IMR-90 (cell line): ENCODE measurements around the gene LRFN5. TPM values are rescaled to one million over a fixed set of nuclear protein-coding genes. Genes with fewer than 3 reads are reported as not detected.
A peak's percentile ranks its signal among the peaks of the same experiment; 100 is the strongest.

Source experiments
- ATAC-seq: fragments of 200-7000 bp; cut with Tn5 transposase; 2 replicates; pipeline ENCODE4 v1.9.1; 2020; ENCODE audit warnings: low read depth, mild to moderate bottlenecking, moderate library complexity
- BruUV-seq: library from RNA; stranded (reverse); fragments of 400-500 nt; replicated peaks from 2 replicates; lab custom pipeline; 2021; lab: Mats Ljungman, UMichigan
- CTCF ChIA-PET: fragments of 300-600 bp; formaldehyde crosslinking; extraction: SDS; loops from one replicate; lab custom pipeline; 2021; ENCODE audit warnings: antibody characterized with exemption; lab: Yijun Ruan, JAX
- POLR2A ChIA-PET: fragments of 300-600 bp; sonication (Branson Sonifier 250); formaldehyde crosslinking; loops from one replicate; lab custom pipeline; 2022; ENCODE audit warnings: antibody characterized with exemption; ENCODE audit not compliant: unreplicated experiment; lab: Charles Lee
- DNase-seq: peaks from one replicate; pipeline ENCODE4 v3.0.0; 2013
- H2AFZ ChIP-seq: replicated peaks from 2 replicates; pipeline ENCODE3; 2013; ENCODE audit warnings: low read length, mild to moderate bottlenecking; ENCODE audit not compliant: poor library complexity
- H2AK5ac ChIP-seq: 2 replicates; pipeline ENCODE4 v1.6.1; 2013; ENCODE audit warnings: low read depth, low read length, inconsistent platforms
- H2AK9ac ChIP-seq: replicated peaks from 2 replicates; pipeline ENCODE3; 2013; ENCODE audit warnings: mild to moderate bottlenecking, low read depth, low read length, moderate library complexity; ENCODE audit not compliant: poor library complexity
- H2BK120ac ChIP-seq: 2 replicates; pipeline ENCODE4 v1.6.1; 2013; ENCODE audit warnings: low read depth, low read length, inconsistent platforms
- H2BK15ac ChIP-seq: 3 replicates; pipeline ENCODE4 v1.6.1; 2013; ENCODE audit warnings: low read depth, low read length, inconsistent platforms
- H2BK20ac ChIP-seq: 2 replicates; pipeline ENCODE4 v1.6.1; 2013; ENCODE audit warnings: low read depth, mild to moderate bottlenecking, inconsistent platforms, low read length, moderate library complexity
- H2BK5ac ChIP-seq: 2 replicates; pipeline ENCODE4 v1.6.1; 2013; ENCODE audit warnings: mild to moderate bottlenecking, low read depth, low read length, inconsistent platforms; ENCODE audit not compliant: poor library complexity, severe bottlenecking
- H3K14ac ChIP-seq: replicated peaks from 2 replicates; pipeline ENCODE4 v1.6.1; 2013; ENCODE audit warnings: low read depth, low read length, inconsistent platforms
- H3K18ac ChIP-seq: 2 replicates; pipeline ENCODE4 v1.6.1; 2013; ENCODE audit warnings: low read depth, low read length, control low read depth
- H3K23ac ChIP-seq: 2 replicates; pipeline ENCODE4 v1.6.1; 2013; ENCODE audit warnings: low read depth, low read length, inconsistent platforms
- H3K27ac ChIP-seq: 2 replicates; pipeline ENCODE4 v1.5.1; 2013; ENCODE audit warnings: mild to moderate bottlenecking, control low read depth, low read length; ENCODE audit not compliant: insufficient read depth
- H3K27me3 ChIP-seq: 2 replicates; pipeline ENCODE4 v1.6.1; 2013; ENCODE audit warnings: low read length; ENCODE audit not compliant: control insufficient read depth, insufficient read depth
- H3K36me3 ChIP-seq: 2 replicates; pipeline ENCODE4 v1.6.1; 2013; ENCODE audit warnings: low read length, mixed read lengths; ENCODE audit not compliant: control insufficient read depth, insufficient read depth
- H3K4ac ChIP-seq: 2 replicates; pipeline ENCODE4 v1.6.1; 2013; ENCODE audit warnings: low read depth, low read length, inconsistent platforms
- H3K4me1 ChIP-seq: 2 replicates; pipeline ENCODE4 v1.6.1; 2013; ENCODE audit warnings: low read length, mixed read lengths; ENCODE audit not compliant: control insufficient read depth, insufficient read depth
- H3K4me2 ChIP-seq: 2 replicates; pipeline ENCODE4 v1.6.1; 2013; ENCODE audit warnings: low read depth, mild to moderate bottlenecking, control low read depth, low read length, moderate library complexity
- H3K4me3 ChIP-seq: 2 replicates; pipeline ENCODE4 v1.5.1; 2013; ENCODE audit warnings: low read depth, mild to moderate bottlenecking, control low read depth, low read length, moderate library complexity; ENCODE audit not compliant: insufficient read depth
- H3K56ac ChIP-seq: 2 replicates; pipeline ENCODE4 v1.6.1; 2013; ENCODE audit warnings: low read length, inconsistent platforms; ENCODE audit not compliant: insufficient read depth; ENCODE audit errors: extremely low read depth
- H3K79me1 ChIP-seq, 2 experiments: 2 replicates each; pipeline ENCODE4 v1.6.1; 2013; ENCODE audit warnings: low read length in 2 of 2, inconsistent platforms in 1 of 2, low read depth in 1 of 2
- H3K9ac ChIP-seq: 2 replicates; pipeline ENCODE4 v1.6.1; 2013; ENCODE audit warnings: low read depth, low read length, control low read depth
- H3K9me1 ChIP-seq: 2 replicates; pipeline ENCODE4 v1.6.1; 2013; ENCODE audit warnings: low read length, inconsistent platforms; ENCODE audit not compliant: insufficient read depth
- H3K9me3 ChIP-seq: 2 replicates; pipeline ENCODE4 v1.6.1; 2013; ENCODE audit warnings: low read length; ENCODE audit not compliant: control insufficient read depth, insufficient read depth
- H4K20me1 ChIP-seq: 2 replicates; pipeline ENCODE4 v1.6.1; 2013; ENCODE audit warnings: low read length, inconsistent platforms; ENCODE audit not compliant: insufficient read depth
- H4K5ac ChIP-seq: 2 replicates; pipeline ENCODE4 v1.6.1; 2013; ENCODE audit warnings: mild to moderate bottlenecking, low read depth, low read length, control low read depth
- H4K8ac ChIP-seq, 2 experiments: 2 replicates each; pipeline ENCODE4 v1.6.1; 2013; ENCODE audit warnings: low read depth in 2 of 2, low read length in 2 of 2, control low read depth in 1 of 2, inconsistent platforms in 1 of 2
- H4K91ac ChIP-seq: 2 replicates; pipeline ENCODE4 v1.6.1; 2013; ENCODE audit warnings: low read depth, low read length, inconsistent platforms; ENCODE audit not compliant: insufficient read depth
- MAFK ChIP-seq: IDR thresholded peaks from 2 replicates; pipeline ENCODE4 v1.6.1; 2012; ENCODE audit warnings: low read depth, low read length, improper control_type of control experiment
- RAD21 ChIP-seq: IDR thresholded peaks from 2 replicates; pipeline ENCODE4 v1.6.1; 2012; ENCODE audit warnings: low read length, improper control_type of control experiment
- WGBS, 2 experiments: methylation state at CpG; one replicate each; pipeline versions ENCODE4 v1.1.5 to v1.1.7; 2013; ENCODE audit warnings: missing lambda C conversion rate in 2 of 2; ENCODE audit not compliant: insufficient read length in 1 of 2; ENCODE audit errors: extremely low coverage in 2 of 2; 5-methylcytosine and 5-hydroxymethylcytosine counted together
- dilution Hi-C: fragments of 300-500 bp; cut with HindIII; formaldehyde crosslinking; loops from one replicate; pipeline ENCODE4 v1.14.3; 2018; ENCODE audit warnings: low sequenced_read_pairs; ENCODE audit not compliant: unreplicated experiment
- in situ Hi-C: fragments of 300-500 bp; cut with MboI; formaldehyde crosslinking; loops from 3 replicates; pipeline ENCODE4 v1.14.3; 2019; ENCODE audit warnings: low sequenced_read_pairs, inconsistent platforms, mixed read lengths
- intact Hi-C: fragments of 100-400 bp; cut with micrococcal nuclease; formaldehyde crosslinking; loops from 2 replicates; pipeline ENCODE4 v1.10.0; 2022
- polyA plus RNA-seq, 3 experiments: library from polyadenylated mRNA; depleted of rRNA; stranded (reverse); fragments of >200 nt; gene quantifications; 2 replicates each; pipeline ENCODE4 v1.2.3, GENCODE V29; 2012; ENCODE audit warnings: low replicate concordance in 1 of 3
- total RNA-seq: library from RNA; depleted of rRNA; stranded (reverse); fragments of >200 nt; gene quantifications from 2 replicates; pipeline ENCODE4 v1.2.3, GENCODE V29; 2012
- TF ChIP-seq, protein P1 (sequence below): fragments of 150-350 bp; IDR thresholded peaks from 2 replicates; pipeline ENCODE4 v1.6.1; 2016; ENCODE audit warnings: low read depth, mild to moderate bottlenecking, low read length, moderate library complexity, borderline replicate concordance

Gene LRFN5
- total and polyA plus RNA-seq, 2 of the 4 experiments (the other 2 are of a cell fraction): 1.8 to 3.6 TPM

DNA sequence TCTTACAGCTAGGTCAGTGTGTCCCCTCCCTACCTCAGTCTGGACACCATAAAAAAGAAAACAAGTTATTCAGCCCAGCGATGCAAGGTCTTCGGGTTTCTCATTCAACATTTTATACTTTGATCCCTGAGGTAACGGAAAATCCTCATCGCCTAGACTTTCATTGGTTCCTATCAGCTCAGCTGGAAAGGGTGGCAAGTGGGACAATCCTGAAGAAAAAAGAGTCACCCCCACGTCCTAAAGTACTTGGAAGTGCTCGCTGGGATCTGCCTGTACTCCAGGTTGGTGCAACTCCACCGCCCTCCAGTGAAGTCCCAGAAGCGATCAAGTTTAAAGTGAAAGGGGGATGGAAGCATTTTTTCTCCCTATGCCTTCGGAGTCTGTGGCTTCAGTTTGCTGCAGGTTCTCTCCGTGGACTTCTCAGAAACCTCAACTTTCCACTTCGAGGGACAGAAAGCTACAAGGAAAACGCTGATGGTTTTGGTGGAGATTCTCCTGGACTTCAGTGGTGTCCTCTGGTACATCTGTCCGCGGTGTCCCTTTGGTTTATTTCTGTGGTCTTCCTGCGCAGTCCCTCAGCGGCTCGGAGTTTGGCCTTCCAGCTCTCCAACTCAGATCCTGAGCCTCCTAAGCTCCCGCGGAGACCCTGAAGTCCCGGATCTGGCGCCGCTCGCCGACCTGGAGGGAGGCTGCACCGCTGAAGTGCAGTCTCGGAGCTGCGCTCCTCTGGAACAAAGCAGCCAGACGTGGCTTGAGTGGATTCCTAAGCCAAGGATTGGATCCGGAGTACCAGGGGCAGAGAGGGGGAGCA is 1.8 kb upstream of the LRFN5 start:
- Histone ChIP-seq H3K9ac (peak overlapping the region; percentile 70), H3K23ac (peak overlapping the region; percentile 99), H3K4me3 (peak overlapping the region; percentile 77), H4K91ac (peak overlapping the region; percentile 78), H2AK5ac (peak overlapping the region; percentile 12; the same call in 1 of the 2 replicates), H3K14ac (peak overlapping the region; percentile 96), H3K27ac (peak overlapping the region; percentile 66), H3K79me1 (peaks cover 0 to 7% of the 10 kb centered on the region in 2 experiments; a peak in 1 of 4 replicates), H2AK9ac (peak overlapping the region; percentile 65), H4K5ac (peak overlapping the region; percentile 66), H2BK5ac (peak overlapping the region; percentile 53), H2BK15ac (peak overlapping the region; percentile 50; the same call in 1 of the 3 replicates), H3K4me2 (peak overlapping the region; percentile 90), H3K4me1 (no peaks in the 10 kb centered on the region; the same call in 1 of the 2 replicates), H3K18ac (peak overlapping the region; percentile 75), H4K20me1 (no peaks in the 10 kb centered on the region), H3K9me3 (no peaks in the 10 kb centered on the region), H2AFZ (peak overlapping the region; percentile 93), H3K36me3 (no peaks in the 10 kb centered on the region), H2BK120ac (peak overlapping the region; percentile 83), H4K8ac (peak overlapping the region; percentile 49 to 91; a peak in 3 of 4 replicates), H3K56ac (peak overlapping the region; percentile 92), H3K9me1 (no peaks in the 10 kb centered on the region), H3K27me3 (peaks cover 20% of the 10 kb centered on the region), H2BK20ac (peak overlapping the region; percentile 75), H3K4ac (peak overlapping the region; percentile 83)
- no CpG with 5 or more reads among the region's 29 CpGs for WGBS, 2 experiments
- DNase-seq (peak; percentile 86), ATAC-seq (peak; percentile 67)
- intact Hi-C loops: loop anchor here (5.0 to 10.0 kb wide), 2 partner anchors 320 to 617 kb away; no protein-coding TSS in a partner anchor
- BruUV-seq: no TSS peak
- dilution Hi-C loops: no loop called here
- in situ Hi-C loops: no loop called here
- ChIA-PET POLR2A (interaction anchor here (0.6 kb wide), 2 partner anchors 28 to 325 kb away, joined by 3 read pairs; no protein-coding TSS in a partner anchor), CTCF (interaction anchor here (0.6 kb wide), 1 partner anchor 42 kb away, joined by 4 read pairs; no protein-coding TSS in a partner anchor)
- no peak for TF ChIP-seq RAD21
- TF ChIP-seq, protein P1, sequence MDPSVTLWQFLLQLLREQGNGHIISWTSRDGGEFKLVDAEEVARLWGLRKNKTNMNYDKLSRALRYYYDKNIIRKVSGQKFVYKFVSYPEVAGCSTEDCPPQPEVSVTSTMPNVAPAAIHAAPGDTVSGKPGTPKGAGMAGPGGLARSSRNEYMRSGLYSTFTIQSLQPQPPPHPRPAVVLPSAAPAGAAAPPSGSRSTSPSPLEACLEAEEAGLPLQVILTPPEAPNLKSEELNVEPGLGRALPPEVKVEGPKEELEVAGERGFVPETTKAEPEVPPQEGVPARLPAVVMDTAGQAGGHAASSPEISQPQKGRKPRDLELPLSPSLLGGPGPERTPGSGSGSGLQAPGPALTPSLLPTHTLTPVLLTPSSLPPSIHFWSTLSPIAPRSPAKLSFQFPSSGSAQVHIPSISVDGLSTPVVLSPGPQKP: no peak
- no peak for TF ChIP-seq MAFK
